KOPT-K1 (cell line): ENCODE data around the gene PLCB1.
"Not testable (repeated sequence)": the region's sequence is repeated elsewhere in the genome, so short reads cannot be mapped to it uniquely, and the experiment has no call there.

ENCODE experiments used
- H3K27ac ChIP-seq: fragments of 200-600 bp; sonication (generic); 2 replicates; pipeline ENCODE4 v1.5.1; 2016; ENCODE audit warnings: antibody characterized with exemption, mild to moderate bottlenecking, low read depth, low read length; ENCODE audit not compliant: poor library complexity, severe bottlenecking
- H3K36me3 ChIP-seq: fragments of 200-600 bp; sonication (generic); 2 replicates; pipeline ENCODE4 v1.5.1; 2017; ENCODE audit warnings: antibody characterized with exemption, mild to moderate bottlenecking, low read length, moderate library complexity; ENCODE audit not compliant: insufficient read depth
- H3K9me3 ChIP-seq: fragments of 200-600 bp; sonication (generic); 2 replicates; pipeline ENCODE4 v1.5.1; 2017; ENCODE audit warnings: antibody characterized with exemption, low read length, mild to moderate bottlenecking; ENCODE audit not compliant: insufficient read depth, poor library complexity, severe bottlenecking

Gene PLCB1

DNA sequence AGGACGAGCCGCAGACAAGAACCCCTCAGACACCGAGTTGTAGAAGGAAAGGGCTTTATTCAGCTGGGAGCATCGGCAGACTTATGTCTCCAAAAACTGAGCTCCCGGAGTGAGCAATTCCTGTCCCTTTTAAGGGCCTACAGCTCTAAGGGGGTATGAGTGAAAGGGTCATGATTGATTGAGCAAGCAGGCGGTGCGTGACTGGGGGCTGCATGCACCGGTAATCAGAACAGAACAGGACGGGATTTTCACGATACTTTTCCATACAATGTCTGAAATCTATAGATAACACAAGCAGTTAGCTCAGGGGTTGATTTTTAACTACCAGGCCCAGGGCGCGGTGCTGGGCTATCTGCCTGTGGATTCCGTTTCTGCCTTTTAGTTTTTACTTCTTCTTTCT lies 710.5 kb downstream of the PLCB1 start:
- no peaks in the 10 kb centered on the region for H3K36me3 ChIP-seq
- H3K27ac ChIP-seq = no peak overlapping the region
- H3K9me3 ChIP-seq = no peaks in the 10 kb centered on the region

GRCh38 chr20:8844179-8844578 lies 712.1 kb downstream of the PLCB1 start:
- Histone ChIP-seq H3K27ac (no peak overlapping the region), H3K36me3 (no peaks in the 10 kb centered on the region)

DNA sequence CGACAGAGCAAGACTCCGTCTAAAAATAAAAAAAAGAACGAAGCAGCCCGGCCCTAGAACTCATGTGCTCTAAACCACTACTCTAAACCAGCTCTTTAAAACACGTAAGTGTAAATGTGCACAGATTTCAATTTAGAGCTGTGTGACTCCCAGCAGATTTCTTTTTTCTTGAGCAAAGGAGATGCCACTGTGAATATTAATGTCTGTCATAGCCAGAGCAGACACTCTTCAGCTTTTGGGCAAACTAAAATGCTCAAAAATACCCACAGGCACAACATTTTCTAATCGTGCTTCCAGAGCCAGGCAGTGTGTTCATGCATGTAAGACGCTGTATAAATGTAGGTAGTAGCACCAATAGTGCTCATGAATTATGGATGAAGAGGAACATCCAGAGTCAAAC lies 717.9 kb downstream of the PLCB1 start:
- no peaks in the 10 kb centered on the region for H3K36me3 ChIP-seq
- no peaks in the 10 kb centered on the region for H3K9me3 ChIP-seq
- H3K27ac ChIP-seq = no peak overlapping the region

More at GRCh38 chr20:8844179-8844578, 712.1 kb downstream of the PLCB1 start:
- H3K9me3 ChIP-seq = no peaks in the 10 kb centered on the region

DNA sequence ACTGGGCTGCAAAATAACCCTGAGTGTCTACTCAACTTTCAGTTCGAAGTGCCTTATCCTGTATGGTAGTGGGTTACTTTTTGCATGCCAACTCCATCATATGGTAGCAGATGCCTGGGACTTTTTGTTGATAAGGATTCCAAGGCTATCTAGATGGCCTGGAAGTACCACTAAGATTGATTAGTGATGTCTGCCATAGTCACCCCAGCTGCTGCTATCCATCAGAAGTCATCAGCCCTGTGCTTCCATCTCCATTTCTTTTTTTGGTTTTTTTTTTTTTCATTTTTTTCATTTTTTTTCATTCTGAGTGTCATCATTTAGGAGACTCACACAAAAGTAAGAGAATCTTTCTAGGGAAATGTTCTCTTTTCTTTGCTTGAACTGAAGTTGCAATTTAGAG lies 719.4 kb downstream of the PLCB1 start:
- H3K27ac ChIP-seq = no peak overlapping the region
- H3K9me3 ChIP-seq = no peaks in the 10 kb centered on the region
- H3K36me3 ChIP-seq = no peaks in the 10 kb centered on the region

DNA sequence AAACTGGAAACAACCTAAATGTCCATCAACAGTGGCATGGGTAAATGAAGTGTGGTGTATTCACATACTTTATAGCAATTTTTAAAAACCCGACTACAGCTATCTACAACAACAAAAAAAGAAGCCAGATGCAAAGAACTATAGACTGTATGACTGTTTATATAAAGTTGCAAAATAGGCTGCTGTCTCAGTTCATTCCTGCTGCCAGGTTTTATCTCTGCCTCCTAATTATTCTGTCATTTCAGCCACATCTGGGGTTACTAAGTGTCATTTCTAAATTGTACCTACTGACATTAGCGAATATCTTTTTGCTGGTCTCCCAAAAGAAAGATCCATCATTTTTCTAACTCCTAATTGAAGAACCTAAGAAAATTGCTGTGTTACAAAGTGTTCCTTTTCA lies 719.9 kb downstream of the PLCB1 start:
- not testable (repeated sequence) for H3K27ac ChIP-seq, H3K36me3 ChIP-seq, H3K9me3 ChIP-seq

- H3K27ac ChIP-seq, H3K9me3 ChIP-seq, H3K36me3 ChIP-seq: not testable (repeated sequence)
Measured at GRCh38 chr20:8853211-8853610, 721.1 kb downstream of the PLCB1 start.

- Histone ChIP-seq H3K36me3 (no peaks in the 10 kb centered on the region), H3K9me3 (no peaks in the 10 kb centered on the region), H3K27ac (no peak overlapping the region)
Measured at GRCh38 chr20:8853805-8854338, 721.8 kb downstream of the PLCB1 start.

DNA sequence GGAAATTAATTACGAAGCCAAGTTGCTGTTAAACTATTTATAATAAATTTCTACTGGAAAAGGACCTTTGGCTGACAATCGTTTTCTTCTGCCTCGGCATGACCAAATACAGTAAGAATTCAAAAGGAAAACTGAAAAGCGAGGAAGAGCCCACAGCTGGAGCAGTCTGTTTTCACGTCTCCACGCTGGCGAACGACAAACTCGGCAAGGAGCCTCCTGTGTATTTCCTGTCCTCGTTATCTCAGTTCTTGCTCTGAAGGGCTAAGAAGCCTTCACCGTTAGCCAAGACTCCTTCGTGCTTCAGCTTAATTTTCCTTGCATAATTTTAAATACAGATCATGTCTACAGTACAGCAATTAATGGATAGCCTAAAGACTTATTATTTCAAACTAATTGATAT lies 722.5 kb downstream of the PLCB1 start:
- Histone ChIP-seq H3K9me3 (no peaks in the 10 kb centered on the region), H3K27ac (no peak overlapping the region)

GRCh38 chr20:8855315-8855714 lies 723.2 kb downstream of the PLCB1 start:
- H3K9me3 ChIP-seq = no peaks in the 10 kb centered on the region
- no peaks in the 10 kb centered on the region for H3K36me3 ChIP-seq
- no peak overlapping the region for H3K27ac ChIP-seq

More for the DNA sequence above, 722.5 kb downstream of the PLCB1 start:
- no peaks in the 10 kb centered on the region for H3K36me3 ChIP-seq

- Histone ChIP-seq H3K36me3 (no peaks in the 10 kb centered on the region), H3K27ac (no peak overlapping the region), H3K9me3 (no peaks in the 10 kb centered on the region)
Measured at GRCh38 chr20:8856668-8857067, 724.6 kb downstream of the PLCB1 start.

DNA sequence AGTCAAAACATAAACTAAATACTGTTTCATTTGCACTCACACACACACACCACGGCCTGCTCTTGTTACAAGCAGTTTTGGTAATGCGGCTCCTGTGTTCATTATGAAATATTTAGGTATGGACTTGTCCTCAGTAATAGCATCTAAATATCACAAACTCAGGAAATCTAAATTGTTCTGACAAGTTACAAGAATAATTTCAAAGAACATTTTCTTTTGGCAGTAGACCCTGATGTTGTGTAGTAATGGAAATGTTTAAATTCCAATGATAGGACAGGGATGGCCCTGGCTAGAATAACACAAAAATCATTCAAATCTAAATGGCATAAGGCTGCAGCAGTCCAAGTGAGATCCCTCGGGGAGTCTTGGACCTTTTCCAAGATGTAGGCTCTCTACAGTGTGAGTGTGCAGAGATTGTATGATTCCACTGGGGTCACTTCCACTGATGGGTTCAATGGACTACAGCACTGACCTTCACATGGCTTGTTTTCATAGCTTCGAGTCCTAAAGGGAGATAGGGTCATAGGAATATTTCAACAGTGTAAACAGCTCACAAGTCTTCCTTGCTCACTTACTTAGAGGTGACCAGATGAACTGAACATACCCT lies 726.2 kb downstream of the PLCB1 start:
- Histone ChIP-seq H3K27ac (no peak overlapping the region), H3K9me3 (no peaks in the 10 kb centered on the region), H3K36me3 (no peaks in the 10 kb centered on the region)

DNA sequence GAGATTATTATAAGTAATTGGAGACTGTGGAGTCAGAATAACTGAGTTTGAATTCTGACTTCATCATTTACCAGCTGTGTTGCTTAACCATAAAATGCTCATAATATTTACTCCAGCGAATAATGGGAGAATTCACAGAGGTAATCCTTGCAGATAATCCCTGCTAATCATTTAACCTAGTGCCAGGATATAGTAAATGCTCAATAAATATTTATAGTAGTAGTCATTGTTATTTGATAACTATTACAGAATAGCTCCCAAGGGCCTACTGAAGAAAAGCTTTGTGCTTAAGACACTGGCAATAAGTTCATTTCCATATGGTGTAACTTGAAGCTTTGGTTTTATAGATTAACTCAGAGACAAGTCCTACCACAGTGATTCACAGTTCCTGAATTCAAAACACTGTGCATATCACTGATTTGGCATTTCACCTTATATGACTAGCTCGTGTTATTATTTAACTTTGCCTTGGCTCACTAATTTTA lies 728.0 kb downstream of the PLCB1 start:
- Histone ChIP-seq H3K27ac (no peak overlapping the region), H3K9me3 (no peaks in the 10 kb centered on the region), H3K36me3 (no peaks in the 10 kb centered on the region)

DNA sequence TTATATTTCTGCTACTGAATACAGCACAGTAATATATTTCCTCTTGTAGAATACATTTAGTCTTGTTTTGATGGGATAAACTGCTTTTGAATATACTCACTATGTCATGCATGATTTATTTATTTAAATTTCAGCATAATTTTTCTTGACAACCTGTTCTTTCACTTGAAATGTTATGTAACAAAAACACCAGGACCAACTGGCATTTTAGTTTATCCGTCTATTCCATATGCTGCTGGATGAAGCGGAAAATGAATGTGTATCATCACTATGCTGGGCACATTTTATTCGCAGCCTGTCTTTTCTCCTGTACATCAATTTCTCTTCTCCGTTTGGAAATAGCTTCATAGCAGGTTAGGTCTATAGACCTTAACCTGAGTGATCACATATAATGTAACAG lies 730.0 kb downstream of the PLCB1 start:
- no peak overlapping the region for H3K27ac ChIP-seq
- H3K9me3 ChIP-seq = no peaks in the 10 kb centered on the region
- H3K36me3 ChIP-seq = no peaks in the 10 kb centered on the region

GRCh38 chr20:8865636-8866035 lies 733.6 kb downstream of the PLCB1 start:
- H3K36me3 ChIP-seq = no peaks in the 10 kb centered on the region
- H3K27ac ChIP-seq = no peak overlapping the region
- no peaks in the 10 kb centered on the region for H3K9me3 ChIP-seq

GRCh38 chr20:8867038-8867740 lies 735.1 kb downstream of the PLCB1 start:
- Histone ChIP-seq H3K27ac (no peak overlapping the region), H3K9me3 (no peaks in the 10 kb centered on the region), H3K36me3 (no peaks in the 10 kb centered on the region)

- Histone ChIP-seq H3K9me3 (no peaks in the 10 kb centered on the region), H3K27ac (no peak overlapping the region), H3K36me3 (no peaks in the 10 kb centered on the region)
Measured at GRCh38 chr20:8870652-8871051, 738.6 kb downstream of the PLCB1 start.
